HepG2 (cell line): Measurements from ENCODE around the gene CCL13. TPM values are rescaled to one million over a fixed set of nuclear protein-coding genes. Genes with fewer than 3 reads are reported as not detected.

Source experiments
- ATAC-seq: fragments of 200-7000 bp; cut with Tn5 transposase; 3 replicates; pipeline ENCODE4 v1.9.1; 2020; ENCODE audit warnings: mild to moderate bottlenecking, moderate library complexity
- BruUV-seq: library from RNA; stranded (reverse); fragments of 400-500 nt; replicated peaks from 2 replicates; lab custom pipeline; 2021; lab: Mats Ljungman, UMichigan
- CTCF ChIA-PET: fragments of 300-600 bp; formaldehyde crosslinking; extraction: SDS; loops from one replicate; lab custom pipeline; 2021; ENCODE audit warnings: low total read pairs, inconsistent platforms, low intra/inter-chr PET ratio; lab: Yijun Ruan, JAX
- POLR2A ChIA-PET: fragments of 350-600 bp; sonication (Branson Sonifier 250); formaldehyde crosslinking; loops from one replicate; lab custom pipeline; 2020; ENCODE audit warnings: antibody characterized with exemption, inconsistent platforms; lab: Yijun Ruan, JAX
- DNase-seq: peaks from one replicate; pipeline ENCODE4 v3.0.0-alpha.2; 2015; ENCODE audit warnings: low spot score
- FAIRE-seq: peaks from 3 replicates; lab custom pipeline; 2011; peaks lifted over from hg19 to GRCh38; lab: Jason Lieb, UNC
- H2AFZ ChIP-seq: one replicate; pipeline ENCODE4 v1.6.1; 2011; ENCODE audit warnings: low read length, inconsistent platforms
- H3K27ac ChIP-seq: fragments of 300-600 bp; 3 replicates; pipeline ENCODE4 v1.8.0; 2011; ENCODE audit warnings: mixed run types, mild to moderate bottlenecking, mixed read lengths, low read length, inconsistent platforms; ENCODE audit not compliant: insufficient read depth; ENCODE audit errors: extremely low read length
- H3K27me3 ChIP-seq, 2 experiments: fragments of 200-600 bp in 1 of 2; 2 replicates in 1 of 2; 3 replicates in 1 of 2; pipeline versions ENCODE4 v1.6.0 to v1.8.0; 2011; ENCODE audit warnings: low read length in 2 of 2, mild to moderate bottlenecking in 2 of 2, moderate library complexity in 2 of 2, inconsistent platforms in 1 of 2; ENCODE audit not compliant: insufficient read depth in 2 of 2, control insufficient read depth in 1 of 2
- H3K36me3 ChIP-seq, 2 experiments: fragments of 200-600 bp in 1 of 2; replicated peaks in 1 of 2; 2 replicates in 1 of 2; 3 replicates in 1 of 2; pipeline versions ENCODE4 v1.5.1 to v1.8.0; 2011; ENCODE audit warnings: low read length in 2 of 2, inconsistent platforms in 1 of 2; ENCODE audit not compliant: insufficient read depth in 2 of 2, control insufficient read depth in 1 of 2
- H3K4me1 ChIP-seq: 2 replicates; pipeline ENCODE4 v1.5.1; 2012; ENCODE audit warnings: low read length, inconsistent platforms; ENCODE audit not compliant: insufficient read depth
- H3K4me2 ChIP-seq: 2 replicates; pipeline ENCODE4 v1.6.0; 2011; ENCODE audit warnings: low read depth, low read length, inconsistent platforms
- H3K4me3 ChIP-seq, 3 experiments: fragments of 200-600 bp in 1 of 3; sonication (generic), shearing (Covaris generic) in 1 of 3; replicated peaks in 1 of 3; 2 replicates each; pipeline ENCODE4 v1.5.1; 2011 to 2016; ENCODE audit warnings: low read length in 3 of 3, inconsistent platforms in 2 of 3, low read depth in 2 of 3, mild to moderate bottlenecking in 2 of 3, control low read depth in 1 of 3, mixed read lengths in 1 of 3; ENCODE audit not compliant: insufficient read depth in 1 of 3
- H3K79me2 ChIP-seq: one replicate; pipeline ENCODE4 v1.6.1; 2011; ENCODE audit warnings: low read length, inconsistent platforms; ENCODE audit not compliant: insufficient read depth
- H3K9ac ChIP-seq: 2 replicates; pipeline ENCODE4 v1.6.0; 2011; ENCODE audit warnings: mild to moderate bottlenecking, low read depth, low read length, inconsistent platforms; ENCODE audit not compliant: insufficient read depth
- H3K9me3 ChIP-seq: 2 replicates; pipeline ENCODE4 v1.5.1; 2012; ENCODE audit warnings: mild to moderate bottlenecking, low read length
- H4K20me1 ChIP-seq: 2 replicates; pipeline ENCODE4 v1.6.0; 2011; ENCODE audit warnings: inconsistent platforms, mild to moderate bottlenecking, low read length, moderate library complexity; ENCODE audit not compliant: insufficient read depth
- AHDC1 ChIP-seq: sonication (generic); formaldehyde crosslinking; IDR thresholded peaks from 2 replicates; pipeline ENCODE4 v1.5.1; 2020; ENCODE audit warnings: mild to moderate bottlenecking, missing genetic modification reagents, borderline replicate concordance
- ATF5 ChIP-seq: sonication (generic); formaldehyde crosslinking; IDR thresholded peaks from 2 replicates; pipeline ENCODE4 v1.4.0; 2020; ENCODE audit warnings: mild to moderate bottlenecking, low read depth, missing genetic modification reagents
- HIVEP1 ChIP-seq: sonication (generic); formaldehyde crosslinking; IDR thresholded peaks from 2 replicates; pipeline ENCODE4 v1.4.0; 2020; ENCODE audit warnings: mild to moderate bottlenecking, missing genetic modification reagents
- IKZF5 ChIP-seq: IDR thresholded peaks from 2 replicates; pipeline ENCODE4 v1.6.1; 2018; ENCODE audit warnings: missing genetic modification reagents, mild to moderate bottlenecking, missing compliant biosample characterization
- SIX1 ChIP-seq: sonication (generic); formaldehyde crosslinking; IDR thresholded peaks from 2 replicates; pipeline ENCODE4 v1.4.0; 2020; ENCODE audit warnings: missing genetic modification reagents, borderline replicate concordance
- SUZ12 ChIP-seq: fragments of 150-350 bp; IDR thresholded peaks from 2 replicates; pipeline ENCODE4 v1.6.1; 2014; ENCODE audit warnings: low read depth, low read length
- THAP9 ChIP-seq: sonication (generic); formaldehyde crosslinking; IDR thresholded peaks from 2 replicates; pipeline ENCODE4; 2020; ENCODE audit warnings: missing genetic modification reagents, mild to moderate bottlenecking, borderline replicate concordance
- THYN1 ChIP-seq: sonication (generic); formaldehyde crosslinking; IDR thresholded peaks from 2 replicates; pipeline ENCODE4 v1.8.1; 2023; ENCODE audit warnings: low read depth, mild to moderate bottlenecking, moderate library complexity, missing genetic modification reagents, borderline replicate concordance
- U2AF2 ChIP-seq: fragments of 200-400 bp; formaldehyde crosslinking; IDR thresholded peaks from 2 replicates; pipeline ENCODE4 v1.6.1; 2017; ENCODE audit warnings: low read depth, mild to moderate bottlenecking, low read length
- ZNF281 ChIP-seq: sonication (generic); formaldehyde crosslinking; IDR thresholded peaks from 2 replicates; pipeline ENCODE4 v1.4.0; 2020; ENCODE audit warnings: missing genetic modification reagents, borderline replicate concordance
- ZNF616 ChIP-seq: sonication (generic); formaldehyde crosslinking; IDR thresholded peaks from 2 replicates; pipeline ENCODE4 v1.5.0; 2020; ENCODE audit warnings: low read depth, mild to moderate bottlenecking, missing genetic modification reagents
- WGBS: methylation state at CpG from one replicate; pipeline ENCODE4 v1.1.6; 2017; ENCODE audit warnings: low lambda C conversion rate; 5-methylcytosine and 5-hydroxymethylcytosine counted together
- in situ Hi-C: cut with HindIII; loops from 2 replicates; pipeline ENCODE4 v1.10.0; 2017; ENCODE audit warnings: low pct_unique_long_range_greater_than_20kb; ENCODE audit not compliant: extremely low pct_ligation_motif_present
- intact Hi-C: fragments of 100-400 bp; cut with micrococcal nuclease; formaldehyde crosslinking; loops from one replicate; pipeline ENCODE4 v1.10.0; 2022; ENCODE audit not compliant: unreplicated experiment
- polyA plus RNA-seq, 8 experiments: library from polyadenylated mRNA; depleted of rRNA in 3 of 8; stranded (reverse) in 7 of 8; unstranded in 1 of 8; fragments of >200 nt; fragmentation: Illumina TruSeq in 4 of 8; extraction: Trizol in 4 of 8; gene quantifications; 2 replicates each; pipeline versions ENCODE4 v1.2.1 to v1.2.3, GENCODE V29; 2011 to 2016; ENCODE audit warnings: low read depth in 4 of 8, missing spikeins in 1 of 8, mixed read lengths in 1 of 8; ENCODE audit not compliant: insufficient read depth in 1 of 8
- total RNA-seq, 5 experiments: library from RNA; depleted of rRNA; stranded (reverse); fragments of >200 nt; fragmentation: Illumina TruSeq; extraction: Trizol; gene quantifications; 2 replicates each; pipeline ENCODE4 v1.2.3, GENCODE V29; 2016; ENCODE audit warnings: low read depth in 1 of 5

CCL13 gene
- total and polyA plus RNA-seq, 2 of the 13 experiments (the other 11 are each of a cell fraction or from before 2014, with no cell fraction given) = not detected

GRCh38 chr17:34401165-34401564, 44.9 kb downstream of the CCL13 start:
- ChIA-PET POLR2A (no interaction called here), CTCF (no interaction called here)
- FAIRE-seq = no peak
- no peaks in the 10 kb centered on the region for H3K27me3 ChIP-seq
- no peaks in the 10 kb centered on the region for H3K79me2 ChIP-seq
- no peak overlapping the region for H3K4me3 ChIP-seq
- 33% methylated on average over 5 of the region's 5 CpGs for WGBS
- intact Hi-C loops (no loop called here), in situ Hi-C loops (loop anchor here (25.0 kb wide), 1 partner anchor 1136 kb away; the partner anchor contains the start of gene SLFN12L)
- H3K4me2 ChIP-seq = no peak overlapping the region
- no peak for ATAC-seq
- TF ChIP-seq SUZ12 = no peak
- TF ChIP-seq SIX1 (CRISPR knock-in tag) = no peak
- no peak for TF ChIP-seq ZNF281 (CRISPR knock-in tag)
- no peak for TF ChIP-seq IKZF5
- no peak for TF ChIP-seq U2AF2
- no peak for TF ChIP-seq ZNF616 (CRISPR knock-in tag)
- TF ChIP-seq ATF5 (CRISPR knock-in tag) = no peak
- no peak for TF ChIP-seq THAP9 (CRISPR knock-in tag)
- no peak for TF ChIP-seq AHDC1 (CRISPR knock-in tag)
- TF ChIP-seq HIVEP1 (CRISPR knock-in tag) = no peak
- TF ChIP-seq THYN1 = no peak
- H3K9me3 ChIP-seq = no peaks in the 10 kb centered on the region
- no peak for DNase-seq
- H3K36me3 ChIP-seq = no peaks in the 10 kb centered on the region
- BruUV-seq = no TSS peak
- no peaks in the 10 kb centered on the region for H3K4me1 ChIP-seq
- H3K9ac ChIP-seq = no peak overlapping the region
- H4K20me1 ChIP-seq = no peaks in the 10 kb centered on the region
- no peak overlapping the region for H3K27ac ChIP-seq
- H2AFZ ChIP-seq = no peak overlapping the region
